ENCODE measurements around the gene SUSD4. TPM values are rescaled to one million over a fixed set of nuclear protein-coding genes. Genes with fewer than 3 reads are reported as not detected.
"Not testable (repeated sequence)": the region's sequence is repeated elsewhere in the genome, so short reads cannot be mapped to it uniquely, and the experiment has no call there.

SUSD4 gene
- total RNA-seq, 6 donors from 2014 or later, result 0.55 to 3.8 (median 2.9) TPM; not detected in 1

GRCh38 chr1:223290397-223290796, 73.6 kb downstream of the SUSD4 start:
- no peak overlapping the region for H3K27ac ChIP-seq
- 48 to 60% methylated on average over 3 of the region's 3 CpGs for WGBS, 2 donors
- H3K36me3 ChIP-seq, result no peaks in the 10 kb centered on the region
- no peak for TF ChIP-seq EP300 (IDR thresholded peaks at IDR 0.05)
- no peak for TF ChIP-seq POLR2A (IDR thresholded peaks at IDR 0.05)
- H3K4me1 ChIP-seq, result no peaks in the 10 kb centered on the region
- DNase-seq (no peak), ATAC-seq (ENCODE audit: low FRiP score in 2 of 2) (no peak)
- H3K4me3 ChIP-seq, result no peak overlapping the region
- H3K9me3 ChIP-seq, result no peaks in the 10 kb centered on the region
- H3K27me3 ChIP-seq, result no peaks in the 10 kb centered on the region

GRCh38 chr1:223289621-223290020, 74.4 kb downstream of the SUSD4 start:
- DNase-seq (no peak), ATAC-seq (ENCODE audit: low FRiP score in 2 of 2) (no peak)
- TF ChIP-seq POLR2AphosphoS5 (IDR thresholded peaks at IDR 0.05) (no peak), CTCF (IDR thresholded peaks at IDR 0.05) (no peak), EP300 (IDR thresholded peaks at IDR 0.05) (no peak)
- H3K27ac ChIP-seq, result no peak overlapping the region
- H3K9me3 ChIP-seq, result no peaks in the 10 kb centered on the region
- 77 to 91% methylated on average over 3 of the region's 3 CpGs for WGBS, 2 donors
- H3K27me3 ChIP-seq, result no peaks in the 10 kb centered on the region
- no peaks in the 10 kb centered on the region for H3K36me3 ChIP-seq
- H3K4me3 ChIP-seq, result no peak overlapping the region
- H3K4me1 ChIP-seq, result no peaks in the 10 kb centered on the region

- Histone ChIP-seq H3K4me3 (no peak overlapping the region), H3K9me3 (no peaks in the 10 kb centered on the region), H3K27me3 (no peaks in the 10 kb centered on the region), H3K4me1 (no peaks in the 10 kb centered on the region), H3K27ac (no peak overlapping the region), H3K36me3 (no peaks in the 10 kb centered on the region)
- 80 to 87% methylated on average over 5 of the region's 5 CpGs for whole genome bisulfite sequencing, 2 donors
- DNase-seq, result no peak
- no peak for ATAC-seq (ENCODE audit: low FRiP score in 2 of 2)
- TF ChIP-seq POLR2AphosphoS5 (IDR thresholded peaks at IDR 0.05), result no peak
- TF ChIP-seq POLR2A (IDR thresholded peaks at IDR 0.05), result no peak
- TF ChIP-seq EP300 (IDR thresholded peaks at IDR 0.05), result no peak
- no peak for TF ChIP-seq CTCF (IDR thresholded peaks at IDR 0.05)
Measured at GRCh38 chr1:223288826-223289225, 75.2 kb downstream of the SUSD4 start.

GRCh38 chr1:223285452-223285851, 78.5 kb downstream of the SUSD4 start:
- H3K4me1 ChIP-seq, result no peaks in the 10 kb centered on the region
- no peaks in the 10 kb centered on the region for H3K27me3 ChIP-seq
- H3K36me3 ChIP-seq, result no peaks in the 10 kb centered on the region
- H3K9me3 ChIP-seq, result no peaks in the 10 kb centered on the region
- no peak overlapping the region for H3K4me3 ChIP-seq
- TF ChIP-seq POLR2A (IDR thresholded peaks at IDR 0.05) (no peak), EP300 (IDR thresholded peaks at IDR 0.05) (no peak), CTCF (IDR thresholded peaks at IDR 0.05) (no peak), POLR2AphosphoS5 (IDR thresholded peaks at IDR 0.05) (no peak)
- ATAC-seq (ENCODE audit: low FRiP score in 2 of 2) (no peak), DNase-seq (no peak)
- no peak overlapping the region for H3K27ac ChIP-seq
- 95 to 97% methylated on average over 3 of the region's 3 CpGs for WGBS, 2 donors

GRCh38 chr1:223283697-223284096, 80.3 kb downstream of the SUSD4 start:
- H3K4me1 ChIP-seq; H3K36me3 ChIP-seq; H3K4me3 ChIP-seq; DNase-seq; H3K9me3 ChIP-seq; H3K27ac ChIP-seq; ATAC-seq (ENCODE audit: low FRiP score in 2 of 2); H3K27me3 ChIP-seq: not testable (repeated sequence)
- 91 to 98% methylated on average over 3 of the region's 3 CpGs for WGBS, 2 donors

GRCh38 chr1:223278311-223278710, 85.7 kb downstream of the SUSD4 start:
- not testable (repeated sequence) for H3K4me1 ChIP-seq; H3K27ac ChIP-seq; ATAC-seq (ENCODE audit: low FRiP score in 2 of 2); H3K27me3 ChIP-seq; DNase-seq; H3K36me3 ChIP-seq; H3K9me3 ChIP-seq; H3K4me3 ChIP-seq
- 77 to 78% methylated on average over 8 of the region's 8 CpGs for WGBS, 2 donors

Measured in upper lobe of left lung (tissue), 6 donors.